ENCODE measurements around the gene KPNA1.

Gene KPNA1

DNA sequence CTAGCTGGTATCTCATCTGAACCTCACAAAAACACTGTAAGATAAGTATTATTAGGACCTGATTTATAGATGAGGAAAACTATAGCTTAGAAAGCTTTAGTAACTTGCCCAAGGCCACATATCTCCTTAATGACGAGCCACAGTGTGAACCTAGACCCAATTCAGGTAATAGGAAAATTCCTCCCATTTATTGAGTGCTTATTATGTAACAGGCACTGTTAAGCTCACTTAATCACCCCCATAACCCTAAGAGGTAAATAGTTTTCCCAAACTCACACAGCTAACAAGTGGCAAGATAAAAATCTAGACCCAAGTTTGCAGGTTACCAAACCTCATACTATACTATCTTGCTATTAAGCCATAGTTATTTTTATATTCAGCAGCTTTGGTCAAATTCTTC is 106.8 kb downstream of the KPNA1 start:
- no peak overlapping the region for H3K4me3 ChIP-seq (ENCODE audit: low read depth, low read length)
- TF ChIP-seq, protein P1, sequence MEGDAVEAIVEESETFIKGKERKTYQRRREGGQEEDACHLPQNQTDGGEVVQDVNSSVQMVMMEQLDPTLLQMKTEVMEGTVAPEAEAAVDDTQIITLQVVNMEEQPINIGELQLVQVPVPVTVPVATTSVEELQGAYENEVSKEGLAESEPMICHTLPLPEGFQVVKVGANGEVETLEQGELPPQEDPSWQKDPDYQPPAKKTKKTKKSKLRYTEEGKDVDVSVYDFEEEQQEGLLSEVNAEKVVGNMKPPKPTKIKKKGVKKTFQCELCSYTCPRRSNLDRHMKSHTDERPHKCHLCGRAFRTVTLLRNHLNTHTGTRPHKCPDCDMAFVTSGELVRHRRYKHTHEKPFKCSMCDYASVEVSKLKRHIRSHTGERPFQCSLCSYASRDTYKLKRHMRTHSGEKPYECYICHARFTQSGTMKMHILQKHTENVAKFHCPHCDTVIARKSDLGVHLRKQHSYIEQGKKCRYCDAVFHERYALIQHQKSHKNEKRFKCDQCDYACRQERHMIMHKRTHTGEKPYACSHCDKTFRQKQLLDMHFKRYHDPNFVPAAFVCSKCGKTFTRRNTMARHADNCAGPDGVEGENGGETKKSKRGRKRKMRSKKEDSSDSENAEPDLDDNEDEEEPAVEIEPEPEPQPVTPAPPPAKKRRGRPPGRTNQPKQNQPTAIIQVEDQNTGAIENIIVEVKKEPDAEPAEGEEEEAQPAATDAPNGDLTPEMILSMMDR (IDR thresholded peaks at IDR 0.05; ENCODE audit: borderline replicate concordance, insufficient read depth, low read depth, low read length) = no peak

DNA sequence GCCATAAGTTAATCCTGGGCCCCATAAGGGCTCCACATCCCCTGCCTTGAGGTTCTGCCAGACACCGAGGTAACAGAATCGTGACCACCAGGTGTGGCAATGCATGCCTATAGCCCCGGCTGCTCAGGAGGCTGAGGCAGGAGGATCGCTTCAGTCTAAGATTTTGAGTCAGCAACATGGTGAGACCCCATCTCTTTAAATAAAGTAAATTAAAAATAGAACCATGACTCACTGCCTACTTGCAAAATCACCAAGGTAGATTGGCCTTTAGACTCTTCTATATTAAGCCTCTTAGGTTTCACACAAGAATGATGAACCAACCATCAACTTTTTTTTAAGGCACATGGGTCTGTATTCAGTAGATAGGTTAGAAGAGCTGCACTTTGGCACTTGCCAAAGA is 108.5 kb downstream of the KPNA1 start:
- H3K4me3 ChIP-seq (ENCODE audit: low read depth, low read length) = no peak overlapping the region
- TF ChIP-seq, protein P1 (IDR thresholded peaks at IDR 0.05; ENCODE audit: borderline replicate concordance, insufficient read depth, low read depth, low read length) = no peak

DNA sequence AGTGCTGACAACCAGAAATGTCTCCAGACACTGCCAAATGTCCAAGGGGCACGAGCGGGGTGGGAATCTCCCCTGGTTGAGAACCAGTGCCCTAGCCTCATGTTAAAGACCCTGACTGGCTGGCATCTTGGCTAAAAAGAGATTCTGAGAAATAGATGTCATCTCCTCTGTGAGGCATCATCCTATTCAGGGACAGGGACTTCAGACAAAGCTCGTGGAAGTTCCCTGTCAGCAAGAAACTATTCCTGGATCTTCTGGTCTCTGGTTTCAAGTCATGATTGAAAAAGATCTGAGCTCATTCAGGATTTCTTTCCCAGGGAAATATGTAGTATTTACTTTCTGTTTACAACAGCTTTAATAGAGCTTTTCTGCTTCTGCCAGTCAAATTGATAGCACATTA is 109.7 kb downstream of the KPNA1 start:
- TF ChIP-seq, protein P1 (IDR thresholded peaks at IDR 0.05; ENCODE audit: borderline replicate concordance, insufficient read depth, low read depth, low read length) = no peak
- no peak overlapping the region for H3K4me3 ChIP-seq (ENCODE audit: low read depth, low read length)

DNA sequence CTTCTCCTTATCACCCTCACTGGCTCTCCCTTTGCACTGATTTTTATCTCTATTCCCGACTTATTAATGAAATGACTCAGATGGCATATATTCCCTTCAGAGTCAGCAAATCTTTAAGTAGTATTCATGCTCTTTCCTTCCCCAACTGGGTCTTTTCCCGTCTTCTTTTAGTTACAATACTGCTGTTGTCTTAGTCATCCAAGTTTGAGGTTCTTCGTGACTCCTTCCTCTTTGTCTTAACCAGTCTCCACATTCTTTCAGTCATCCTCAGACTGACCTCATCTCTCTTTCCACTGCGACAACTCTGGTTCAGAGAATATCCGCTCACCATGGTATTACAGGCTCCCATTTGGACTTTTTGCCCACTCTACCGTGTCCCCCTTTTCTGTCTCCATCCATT is 111.2 kb downstream of the KPNA1 start:
- TF ChIP-seq, protein P1 (IDR thresholded peaks at IDR 0.05; ENCODE audit: borderline replicate concordance, insufficient read depth, low read depth, low read length) = no peak
- H3K4me3 ChIP-seq (ENCODE audit: low read depth, low read length) = no peak overlapping the region

DNA sequence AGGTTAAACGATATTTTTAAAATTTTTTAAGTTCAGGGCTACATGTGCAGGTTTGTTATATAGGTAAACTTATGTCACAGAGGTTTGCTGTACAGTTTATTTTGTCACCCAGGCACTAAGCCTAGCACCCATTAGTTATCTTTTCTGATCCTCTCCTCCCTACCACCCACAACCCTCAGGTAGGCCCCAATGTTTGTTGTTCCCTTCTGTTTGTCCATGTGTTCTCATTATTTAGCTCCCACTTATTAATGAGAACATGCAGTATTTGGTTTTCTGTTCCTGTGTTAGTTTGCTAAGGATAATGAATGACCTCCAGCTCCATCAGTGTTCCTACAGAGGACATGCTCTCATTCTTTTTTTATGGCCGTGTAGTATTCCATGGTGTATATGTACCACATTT is 115.8 kb downstream of the KPNA1 start:
- H3K4me3 ChIP-seq (ENCODE audit: low read depth, low read length) = no peak overlapping the region
- TF ChIP-seq, protein P1 (IDR thresholded peaks at IDR 0.05; ENCODE audit: borderline replicate concordance, insufficient read depth, low read depth, low read length) = no peak

DNA sequence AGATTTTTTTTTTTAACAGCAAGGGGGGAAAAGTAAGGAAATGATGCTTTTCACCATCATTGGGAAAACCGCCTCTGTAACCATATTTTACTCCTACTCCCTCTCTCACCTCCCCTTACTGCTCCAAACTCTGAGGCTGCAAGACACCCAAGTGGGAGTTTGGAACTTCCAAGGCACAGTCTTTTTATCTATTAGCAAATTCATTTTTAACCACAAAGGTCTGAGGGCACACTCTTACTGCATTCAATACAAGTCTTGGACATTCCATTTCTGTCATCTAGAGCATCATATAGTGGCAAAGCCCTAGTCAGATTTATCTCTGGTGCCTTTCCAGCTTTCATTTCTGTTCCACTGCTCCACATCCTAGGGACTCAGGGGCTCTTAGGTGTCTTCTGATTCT is 117.5 kb downstream of the KPNA1 start:
- no peak overlapping the region for H3K4me3 ChIP-seq (ENCODE audit: low read depth, low read length)
- TF ChIP-seq, protein P1 (IDR thresholded peaks at IDR 0.05; ENCODE audit: borderline replicate concordance, insufficient read depth, low read depth, low read length) = no peak

DNA sequence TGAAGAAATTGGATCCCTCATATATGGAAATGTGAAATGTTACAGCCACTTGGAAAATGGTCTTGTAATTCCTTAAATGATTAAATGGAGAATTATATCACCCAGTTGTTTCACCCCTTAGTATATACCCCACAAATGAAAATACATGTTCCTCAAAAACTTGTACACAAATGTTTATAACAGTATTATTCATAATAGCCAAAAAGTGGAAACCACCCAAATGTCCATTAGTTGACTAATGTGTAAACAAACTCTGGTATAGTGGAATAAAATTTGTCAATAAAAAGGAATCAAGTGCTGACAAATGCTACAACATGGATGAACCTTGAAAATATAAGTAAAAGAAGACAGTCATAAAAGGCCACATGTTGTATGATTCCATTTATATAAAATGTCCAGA is 118.2 kb downstream of the KPNA1 start:
- H3K4me3 ChIP-seq (ENCODE audit: low read depth, low read length) = no peak overlapping the region
- TF ChIP-seq, protein P1 (IDR thresholded peaks at IDR 0.05; ENCODE audit: borderline replicate concordance, insufficient read depth, low read depth, low read length) = no peak

Data from GM12875 (cell line).